GM13976 (cell line): ENCODE data around the gene SCYGR7.

Experiments used
- DNase-seq: peaks from one replicate; pipeline ENCODE4 v3.0.0; 2012; ENCODE audit warnings: low spot score
- CTCF ChIP-seq: IDR thresholded peaks from 2 replicates; pipeline ENCODE4 v1.5.1; 2012; ENCODE audit warnings: borderline replicate concordance, mild to moderate bottlenecking; ENCODE audit not compliant: insufficient read depth; ENCODE audit errors: extremely low read depth, missing control alignments, control extremely low read depth
- in situ Hi-C: fragments of 300-500 bp; cut with MboI; formaldehyde crosslinking; loops from one replicate; pipeline ENCODE4 v1.12.0; 2022; ENCODE audit warnings: low sequenced_read_pairs, mixed read lengths, inconsistent platforms; ENCODE audit not compliant: unreplicated experiment

Gene SCYGR7

GRCh38 chr2:227728035-227728434 lies at the start of gene SCYGR7:
Gene SCYGR7 (plus strand): TSS chr2:227728335. CDS start chr2:227728335, 0 bp downstream.
- no peak for DNase-seq
- in situ Hi-C loops = no loop called here
- TF ChIP-seq CTCF = no peak

- in situ Hi-C loops = no loop called here
- no peak for TF ChIP-seq CTCF
- no peak for DNase-seq
Observed at GRCh38 chr2:227684258-227684657, 43.9 kb upstream of the SCYGR7 start.

GRCh38 chr2:227687189-227687588 lies 40.9 kb upstream of the SCYGR7 start:
- DNase-seq = no peak
- no peak for TF ChIP-seq CTCF
- in situ Hi-C loops = no loop called here

GRCh38 chr2:227696990-227697679 lies 31.0 kb upstream of the SCYGR7 start:
- in situ Hi-C loops = no loop called here
- no peak for TF ChIP-seq CTCF
- DNase-seq = no peak

- in situ Hi-C loops = no loop called here
- DNase-seq = no peak
- TF ChIP-seq CTCF = no peak
Observed at GRCh38 chr2:227701556-227701955, 26.6 kb upstream of the SCYGR7 start.

- in situ Hi-C loops = no loop called here
- no peak for TF ChIP-seq CTCF
- no peak for DNase-seq
Observed at GRCh38 chr2:227703280-227703732, 24.8 kb upstream of the SCYGR7 start.
